GM23248 (cell line): ENCODE results near the gene KIF2A. TPM values are rescaled to one million over a fixed set of nuclear protein-coding genes. Genes with fewer than 3 reads are reported as not detected.

Experiments
- DNase-seq: peaks from one replicate; pipeline ENCODE4 v3.0.0-alpha.2; 2015
- H2AFZ ChIP-seq: fragments of 200-600 bp; sonication (generic); 2 replicates; pipeline ENCODE4 v1.6.1; 2016; ENCODE audit warnings: antibody characterized with exemption
- H3F3A ChIP-seq: fragments of 200-600 bp; sonication (generic); 2 replicates; pipeline ENCODE4 v1.6.1; 2016; ENCODE audit warnings: mild to moderate bottlenecking, antibody characterized with exemption, mixed run types; ENCODE audit not compliant: insufficient read depth
- H3K27ac ChIP-seq: fragments of 200-600 bp; sonication (generic); 2 replicates; pipeline ENCODE4 v1.5.1; 2016; ENCODE audit warnings: mild to moderate bottlenecking
- H3K27me3 ChIP-seq: fragments of 200-600 bp; sonication (generic); replicated peaks from 2 replicates; pipeline ENCODE4 v1.6.1; 2016; ENCODE audit warnings: mild to moderate bottlenecking; ENCODE audit not compliant: insufficient read depth
- H3K36me3 ChIP-seq: fragments of 200-600 bp; sonication (generic); 2 replicates; pipeline ENCODE4 v1.6.1; 2016; ENCODE audit warnings: low read depth, mild to moderate bottlenecking
- H3K4me1 ChIP-seq: fragments of 200-600 bp; sonication (generic); 2 replicates; pipeline ENCODE4 v1.6.1; 2016; ENCODE audit warnings: mild to moderate bottlenecking; ENCODE audit not compliant: insufficient read depth
- H3K4me2 ChIP-seq: fragments of 200-600 bp; sonication (generic); one replicate; pipeline ENCODE4 v1.6.1; 2016; ENCODE audit warnings: mild to moderate bottlenecking; ENCODE audit not compliant: unreplicated experiment
- H3K4me3 ChIP-seq: fragments of 200-600 bp; sonication (generic); 2 replicates; pipeline ENCODE4 v1.5.1; 2016; ENCODE audit warnings: mild to moderate bottlenecking
- H3K79me2 ChIP-seq: fragments of 200-600 bp; sonication (generic); 2 replicates; pipeline ENCODE4 v1.6.1; 2016; ENCODE audit warnings: mild to moderate bottlenecking; ENCODE audit not compliant: insufficient read depth
- H3K9ac ChIP-seq: fragments of 200-600 bp; sonication (generic); 2 replicates; pipeline ENCODE4 v1.6.1; 2016; ENCODE audit warnings: mild to moderate bottlenecking
- H3K9me2 ChIP-seq: fragments of 200-600 bp; sonication (generic); 2 replicates; pipeline ENCODE4 v1.6.1; 2016; ENCODE audit warnings: mixed run types, mild to moderate bottlenecking, moderate library complexity; ENCODE audit not compliant: insufficient read depth
- H3K9me3 ChIP-seq: fragments of 200-600 bp; sonication (generic); one replicate; pipeline ENCODE4 v1.6.1; 2017; ENCODE audit warnings: low read depth
- H4K20me1 ChIP-seq: fragments of 200-600 bp; sonication (generic); 2 replicates; pipeline ENCODE4 v1.6.0; 2016; ENCODE audit not compliant: insufficient read depth
- EZH2 ChIP-seq: fragments of 200-600 bp; sonication (generic); IDR thresholded peaks from 2 replicates; pipeline ENCODE4 v1.6.1; 2018; ENCODE audit warnings: antibody characterized with exemption, mild to moderate bottlenecking; ENCODE audit not compliant: insufficient read depth, poor library complexity, severe bottlenecking
- EZH2phosphoT487 ChIP-seq: fragments of 200-600 bp; sonication (generic); IDR thresholded peaks from 2 replicates; pipeline ENCODE4 v1.6.1; 2018; ENCODE audit warnings: antibody characterized with exemption, moderate library complexity, mild to moderate bottlenecking, low read depth; ENCODE audit not compliant: insufficient read depth
- WGBS, 2 experiments: methylation state at CpG; one replicate each; pipeline ENCODE4 v1.1.6; 2015 to 2017; ENCODE audit warnings: low lambda C conversion rate in 2 of 2, low coverage in 1 of 2; ENCODE audit errors: missing lambda C conversion rate in 2 of 2; 5-methylcytosine and 5-hydroxymethylcytosine counted together
- in situ Hi-C: fragments of 300-500 bp; cut with MboI; formaldehyde crosslinking; loops from 2 replicates; pipeline ENCODE4 v1.15.0; 2020
- polyA plus RNA-seq: library from polyadenylated mRNA; unstranded; fragments of >200 nt; fragmentation: Nextera tagmentation; extraction: Ambion mirVana; gene quantifications from 2 replicates; pipeline ENCODE4 v1.2.1, GENCODE V29; 2016
- total RNA-seq: library from RNA; depleted of rRNA; stranded (reverse); fragments of >200 nt; shearing (Covaris generic); gene quantifications from 2 replicates; pipeline ENCODE4 v1.2.3, GENCODE V29; 2014

The KIF2A gene
- total and polyA plus RNA-seq, 2 experiments from 2014 or later, result 38.2 to 40.0 TPM

GRCh38 chr5:62326302-62326701 is 20.3 kb downstream of the KIF2A start:
- H4K20me1 ChIP-seq, result 0 out of 2 replicates have a peak, but pooled peaks cover 5% of the 10 kb centered on the region
- no peak for DNase-seq
- 91 to 97% methylated on average over 1 of the region's 1 CpG for WGBS, 2 experiments
- peaks cover 5% of the 10 kb centered on the region; the same call in 1 of the 2 replicates for H3K4me1 ChIP-seq
- no peak overlapping the region for H3K4me2 ChIP-seq
- no peak overlapping the region for H3K27ac ChIP-seq
- no peaks in the 10 kb centered on the region for H3K27me3 ChIP-seq
- TF ChIP-seq EZH2phosphoT487, result no peak
- no peak for TF ChIP-seq EZH2
- H2AFZ ChIP-seq, result no peak overlapping the region
- peaks cover 100% of the 10 kb centered on the region for H3K79me2 ChIP-seq
- H3K36me3 ChIP-seq, result peaks cover 3% of the 10 kb centered on the region; the same call in 1 of the 2 replicates
- H3K4me3 ChIP-seq, result no peak overlapping the region
- H3K9me2 ChIP-seq, result no peaks in the 10 kb centered on the region
- H3K9me3 ChIP-seq, result no peaks in the 10 kb centered on the region
- no peak overlapping the region for H3K9ac ChIP-seq
- in situ Hi-C loops, result no loop called here
- H3F3A ChIP-seq, result no peaks in the 10 kb centered on the region

- Histone ChIP-seq H3K9me3 (no peaks in the 10 kb centered on the region), H3K4me3 (no peak overlapping the region), H3K9ac (no peak overlapping the region), H4K20me1 (0 out of 2 replicates have a peak, but pooled peaks cover 5% of the 10 kb centered on the region), H3K36me3 (peaks cover 3% of the 10 kb centered on the region; the same call in 1 of the 2 replicates), H3K4me1 (peaks cover 5% of the 10 kb centered on the region; the same call in 1 of the 2 replicates), H2AFZ (no peak overlapping the region), H3F3A (no peaks in the 10 kb centered on the region), H3K27me3 (no peaks in the 10 kb centered on the region), H3K79me2 (peaks cover 100% of the 10 kb centered on the region), H3K9me2 (no peaks in the 10 kb centered on the region), H3K4me2 (no peak overlapping the region), H3K27ac (no peak overlapping the region)
- 96 to 98% methylated on average over 4 of the region's 4 CpGs for WGBS, 2 experiments
- in situ Hi-C loops, result no loop called here
- DNase-seq, result no peak
- no peak for TF ChIP-seq EZH2phosphoT487
- TF ChIP-seq EZH2, result no peak
Measured at GRCh38 chr5:62326702-62327101, 20.7 kb downstream of the KIF2A start.

- Histone ChIP-seq H4K20me1 (0 out of 2 replicates have a peak, but pooled peaks cover 5% of the 10 kb centered on the region), H3K27ac (no peak overlapping the region), H3K9me3 (no peaks in the 10 kb centered on the region), H3F3A (no peaks in the 10 kb centered on the region), H3K4me2 (no peak overlapping the region), H3K36me3 (no peaks in the 10 kb centered on the region), H3K4me1 (peaks cover 5% of the 10 kb centered on the region; the same call in 1 of the 2 replicates), H3K4me3 (no peak overlapping the region), H3K79me2 (peaks cover 100% of the 10 kb centered on the region), H3K9ac (no peak overlapping the region), H3K9me2 (no peaks in the 10 kb centered on the region), H2AFZ (no peak overlapping the region), H3K27me3 (no peaks in the 10 kb centered on the region)
- no peak for DNase-seq
- no peak for TF ChIP-seq EZH2
- 96% methylated on average over 9 of the region's 9 CpGs for WGBS, 2 experiments
- in situ Hi-C loops, result no loop called here
Measured at GRCh38 chr5:62327138-62328053, 21.4 kb downstream of the KIF2A start.

- Histone ChIP-seq H3K9me3 (no peaks in the 10 kb centered on the region), H3K4me1 (peaks cover 5% of the 10 kb centered on the region; the same call in 1 of the 2 replicates), H3K4me2 (no peak overlapping the region), H2AFZ (no peak overlapping the region), H3K36me3 (no peaks in the 10 kb centered on the region), H4K20me1 (0 out of 2 replicates have a peak, but pooled peaks cover 10% of the 10 kb centered on the region), H3K9ac (no peak overlapping the region), H3K79me2 (peaks cover 100% of the 10 kb centered on the region), H3K9me2 (no peaks in the 10 kb centered on the region), H3K27me3 (no peaks in the 10 kb centered on the region), H3K27ac (no peak overlapping the region), H3F3A (no peaks in the 10 kb centered on the region), H3K4me3 (no peak overlapping the region)
- no peak for DNase-seq
- 83% methylated on average over 7 of the region's 7 CpGs for WGBS, 2 experiments
- in situ Hi-C loops, result no loop called here
- TF ChIP-seq EZH2phosphoT487 (no peak), EZH2 (no peak)
Measured at GRCh38 chr5:62328772-62329491, 22.9 kb downstream of the KIF2A start.
